ENCODE data around the gene PKIB. TPM values are rescaled to one million over a fixed set of nuclear protein-coding genes. Genes with fewer than 3 reads are reported as not detected.

Gene PKIB
- total RNA-seq, 2 experiments from 2014 or later: 0.69 to 0.90 TPM

- no peaks in the 10 kb centered on the region for H3K4me1 Mint-ChIP-seq (ENCODE audit: low read depth)
- TF ChIP-seq CTCF (IDR thresholded peaks at IDR 0.05): no peak
- CTCF ChIA-PET: interaction anchor here (1.0 to 4.6 kb wide), 8 partner anchors 9 to 236 kb away, joined by 3 to 41 read pairs (median 4); no protein-coding TSS in a partner anchor
- H3K9me3 Mint-ChIP-seq: no peaks in the 10 kb centered on the region
- H3K27ac Mint-ChIP-seq: no peak overlapping the region
- H3K4me3 Mint-ChIP-seq: no peak overlapping the region
- H3K27me3 Mint-ChIP-seq: peaks cover 9% of the 10 kb centered on the region
- DNase-seq: no peak
- intact Hi-C loops (cut with micrococcal nuclease): loop anchor here (10.0 kb wide), 1 partner anchor 232 kb away; no protein-coding TSS in a partner anchor
- H3K36me3 Mint-ChIP-seq (ENCODE audit: low read depth): no peaks in the 10 kb centered on the region
- no peak for ATAC-seq
- POLR2A ChIA-PET: no interaction called here
Observed at GRCh38 chr6:122727244-122727643, 117.0 kb downstream of the PKIB start.

- Mint-ChIP-seq H3K4me3 (no peak overlapping the region), H3K36me3 (ENCODE audit: low read depth) (no peaks in the 10 kb centered on the region), H3K27me3 (peaks cover 9% of the 10 kb centered on the region), H3K27ac (no peak overlapping the region), H3K9me3 (no peaks in the 10 kb centered on the region), H3K4me1 (ENCODE audit: low read depth) (no peaks in the 10 kb centered on the region)
- POLR2A ChIA-PET: interaction anchor here (0.6 kb wide), 2 partner anchors 146 to 406 kb away, joined by 3 read pairs; no protein-coding TSS in a partner anchor
- no peak for TF ChIP-seq CTCF (IDR thresholded peaks at IDR 0.05)
- no peak for ATAC-seq
- intact Hi-C loops (cut with micrococcal nuclease): loop anchor here (2.0 to 5.0 kb wide), 2 partner anchors 108 to 587 kb away; no protein-coding TSS in a partner anchor
- no peak for DNase-seq
- CTCF ChIA-PET: interaction anchor here (1.0 to 6.2 kb wide), 7 partner anchors 8 to 251 kb away, joined by 3 to 77 read pairs (median 5); no protein-coding TSS in a partner anchor
Observed at GRCh38 chr6:122730334-122730733, 120.1 kb downstream of the PKIB start.

GRCh38 chr6:122730775-122731386 lies 120.7 kb downstream of the PKIB start:
- ChIA-PET POLR2A (interaction anchor here (0.6 kb wide), 1 partner anchor 145 kb away, joined by 3 read pairs; no protein-coding TSS in a partner anchor), CTCF (interaction anchor here (0.7 to 6.2 kb wide), 9 partner anchors 9 to 251 kb away, joined by 3 to 77 read pairs (median 3); no protein-coding TSS in a partner anchor)
- no peaks in the 10 kb centered on the region for H3K4me1 Mint-ChIP-seq (ENCODE audit: low read depth)
- no peak overlapping the region for H3K4me3 Mint-ChIP-seq
- H3K36me3 Mint-ChIP-seq (ENCODE audit: low read depth): no peaks in the 10 kb centered on the region
- TF ChIP-seq CTCF (IDR thresholded peaks at IDR 0.05): peak; percentile 84
- H3K27ac Mint-ChIP-seq: no peak overlapping the region
- H3K9me3 Mint-ChIP-seq: no peaks in the 10 kb centered on the region
- DNase-seq: no peak
- H3K27me3 Mint-ChIP-seq: peaks cover 9% of the 10 kb centered on the region
- peak; percentile 24 for ATAC-seq
- intact Hi-C loops (cut with micrococcal nuclease): loop anchor here (2.0 to 5.0 kb wide), 2 partner anchors 108 to 586 kb away; no protein-coding TSS in a partner anchor

GRCh38 chr6:122733259-122733658 lies 123.1 kb downstream of the PKIB start:
- H3K4me3 Mint-ChIP-seq: no peak overlapping the region
- no peak overlapping the region for H3K27ac Mint-ChIP-seq
- H3K9me3 Mint-ChIP-seq: no peaks in the 10 kb centered on the region
- DNase-seq (no peak), ATAC-seq (no peak)
- intact Hi-C loops (cut with micrococcal nuclease): loop anchor here (5.0 kb wide), 1 partner anchor 584 kb away; no protein-coding TSS in a partner anchor
- ChIA-PET POLR2A (no interaction called here), CTCF (interaction anchor here (1.2 to 6.2 kb wide), 2 partner anchors 63 to 106 kb away, joined by 3 to 77 read pairs; no protein-coding TSS in a partner anchor)
- no peaks in the 10 kb centered on the region for H3K36me3 Mint-ChIP-seq (ENCODE audit: low read depth)
- no peaks in the 10 kb centered on the region for H3K4me1 Mint-ChIP-seq (ENCODE audit: low read depth)
- TF ChIP-seq CTCF (IDR thresholded peaks at IDR 0.05): no peak
- H3K27me3 Mint-ChIP-seq: peaks cover 8% of the 10 kb centered on the region

Data from activated CD8-positive, alpha-beta T cell treated with anti-CD3 and anti-CD28 coated beads for 36 hours (primary cell).